Measurements from ENCODE around the gene CHCHD6. TPM values are rescaled to one million over a fixed set of nuclear protein-coding genes. Genes with fewer than 3 reads are reported as not detected.

CHCHD6 gene
- total RNA-seq, 1 experiment from 2014 or later, result 35.8 TPM

DNA sequence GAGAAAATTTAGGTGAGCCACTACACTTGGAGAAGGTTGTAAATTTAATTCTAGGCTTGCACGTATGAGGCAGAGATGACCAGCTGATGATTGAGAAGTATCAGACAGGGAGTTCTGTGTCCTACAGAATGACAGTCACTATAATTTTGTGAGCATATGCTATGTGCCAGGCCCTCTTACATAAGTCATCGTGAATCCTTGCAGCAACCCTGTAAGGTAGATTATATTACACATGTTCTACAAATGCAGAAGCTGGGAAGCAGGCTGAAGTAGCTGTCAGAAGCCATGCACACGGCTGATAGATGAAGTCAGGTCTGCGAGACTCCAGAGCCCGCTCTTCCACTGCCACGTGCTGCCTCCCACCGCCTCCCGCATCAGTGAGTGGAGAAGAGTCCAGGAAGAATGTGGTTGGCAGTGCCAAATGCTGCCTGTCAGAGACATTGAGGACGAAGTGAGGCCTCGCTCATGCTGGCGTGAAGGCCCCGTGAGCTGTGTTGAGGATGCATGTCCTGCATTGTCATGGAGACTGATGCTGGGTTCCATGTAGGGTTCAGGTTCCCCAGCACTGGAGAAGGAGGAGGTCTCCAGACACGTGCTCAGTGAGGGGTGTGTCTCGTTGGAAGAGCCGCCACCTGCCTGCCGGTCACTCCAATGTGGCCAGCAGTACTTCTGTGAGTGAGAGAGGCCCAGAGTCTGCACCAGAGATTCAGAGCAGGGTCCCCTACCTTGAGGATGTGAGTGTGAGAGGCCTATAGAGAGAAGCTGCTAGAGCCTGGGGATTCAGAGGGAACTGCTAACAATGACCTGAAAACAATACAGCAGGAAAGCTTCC, 155.6 kb downstream of the CHCHD6 start:
- no peak for DNase-seq (ENCODE audit: low spot score)

DNA sequence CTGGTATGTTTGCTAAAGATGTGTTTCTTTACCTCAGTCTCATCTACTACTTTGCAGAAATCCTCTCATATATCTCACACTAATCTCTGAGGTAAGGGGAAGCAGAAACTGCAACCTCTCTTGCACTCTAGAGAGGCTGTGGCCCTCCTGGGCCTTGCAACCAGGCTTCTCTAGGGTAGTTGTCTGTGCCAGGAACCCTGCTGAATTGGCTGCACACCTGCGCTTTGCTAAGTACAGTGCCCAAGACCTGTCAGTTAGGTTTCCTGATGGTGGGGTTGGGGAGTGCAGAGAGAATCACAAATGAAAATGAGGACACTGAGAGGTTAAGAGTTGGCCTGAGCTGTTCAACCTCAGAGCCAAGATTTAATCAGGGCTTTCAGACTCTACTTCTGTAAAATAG, 161.7 kb downstream of the CHCHD6 start:
- no peak for DNase-seq (ENCODE audit: low spot score)

DNA sequence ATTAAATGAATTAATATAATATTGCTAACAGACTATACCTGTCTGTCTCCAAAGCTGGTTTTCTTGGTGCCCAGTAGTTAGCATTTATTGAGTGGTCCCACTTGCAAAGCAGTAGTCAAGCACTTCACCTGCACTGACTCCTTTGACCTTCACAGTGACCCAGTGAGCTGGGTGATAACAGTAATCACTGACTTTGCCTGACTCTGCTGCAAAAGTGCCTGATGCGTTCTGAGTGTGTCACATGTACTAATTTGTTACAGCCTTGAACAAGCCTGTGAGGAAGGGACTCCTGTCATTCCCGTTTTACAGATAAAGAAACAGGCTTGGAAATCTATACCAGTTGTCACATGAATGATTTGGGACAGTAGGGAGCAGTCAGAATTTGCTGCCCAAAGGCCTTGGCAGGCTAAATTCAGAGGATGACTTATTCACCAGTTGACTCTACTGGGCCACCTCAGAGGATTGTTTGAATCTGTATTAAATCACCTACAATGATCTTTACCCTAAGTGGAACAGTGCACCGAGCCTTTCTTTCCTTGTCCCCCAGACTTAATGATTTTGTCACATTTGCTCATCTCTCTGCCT, 162.2 kb downstream of the CHCHD6 start:
- DNase-seq (ENCODE audit: low spot score), result no peak

DNA sequence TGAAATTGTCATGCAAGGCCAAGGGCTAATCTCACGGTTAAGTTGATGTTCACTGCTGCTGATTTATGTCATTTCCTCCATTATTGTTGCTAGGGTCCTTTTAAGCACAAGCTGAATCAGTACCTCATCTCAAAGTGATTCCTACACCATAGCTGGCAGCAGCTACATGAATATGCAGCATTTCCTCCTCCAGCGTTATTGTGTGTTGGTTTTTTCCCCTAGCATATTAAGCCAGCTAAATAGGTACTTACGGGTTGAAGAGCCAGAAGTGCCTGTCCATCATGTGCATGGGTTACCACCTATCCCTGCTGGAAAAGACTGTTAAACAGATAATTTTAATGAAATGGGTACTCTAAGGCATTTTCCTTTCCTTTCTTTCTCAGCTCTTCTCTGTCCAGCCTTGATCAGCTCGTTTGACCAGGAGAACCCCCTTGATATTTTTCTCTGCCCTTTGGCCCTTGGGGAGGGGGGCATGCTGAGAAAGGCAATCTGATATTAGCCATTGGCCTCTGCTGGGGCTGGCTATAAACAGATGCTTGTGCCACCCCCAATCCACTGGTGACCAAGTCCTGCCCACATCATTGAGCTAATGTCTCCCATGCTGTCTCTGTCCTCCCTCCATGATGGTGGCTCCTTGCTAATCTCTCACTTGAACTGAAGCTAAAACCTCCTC, 163.3 kb downstream of the CHCHD6 start:
- DNase-seq (ENCODE audit: low spot score), result no peak

DNA sequence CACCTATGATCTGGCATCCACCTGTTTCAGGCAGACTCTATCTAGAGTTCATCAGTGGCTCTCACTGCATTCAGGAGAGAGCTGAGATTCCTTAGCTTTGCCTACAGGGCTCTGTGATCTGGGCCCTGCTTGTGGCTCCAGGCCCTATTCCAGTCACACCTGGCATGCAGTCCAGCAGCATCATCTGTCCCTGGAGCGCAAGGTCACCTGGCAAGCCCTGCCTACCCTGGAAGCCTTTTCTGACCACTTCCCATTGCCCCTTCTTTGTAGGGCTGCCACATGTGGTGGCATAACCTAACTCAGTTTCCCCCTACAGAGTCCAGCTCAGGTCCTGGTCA, 163.8 kb downstream of the CHCHD6 start:
- no peak for DNase-seq (ENCODE audit: low spot score)

DNA sequence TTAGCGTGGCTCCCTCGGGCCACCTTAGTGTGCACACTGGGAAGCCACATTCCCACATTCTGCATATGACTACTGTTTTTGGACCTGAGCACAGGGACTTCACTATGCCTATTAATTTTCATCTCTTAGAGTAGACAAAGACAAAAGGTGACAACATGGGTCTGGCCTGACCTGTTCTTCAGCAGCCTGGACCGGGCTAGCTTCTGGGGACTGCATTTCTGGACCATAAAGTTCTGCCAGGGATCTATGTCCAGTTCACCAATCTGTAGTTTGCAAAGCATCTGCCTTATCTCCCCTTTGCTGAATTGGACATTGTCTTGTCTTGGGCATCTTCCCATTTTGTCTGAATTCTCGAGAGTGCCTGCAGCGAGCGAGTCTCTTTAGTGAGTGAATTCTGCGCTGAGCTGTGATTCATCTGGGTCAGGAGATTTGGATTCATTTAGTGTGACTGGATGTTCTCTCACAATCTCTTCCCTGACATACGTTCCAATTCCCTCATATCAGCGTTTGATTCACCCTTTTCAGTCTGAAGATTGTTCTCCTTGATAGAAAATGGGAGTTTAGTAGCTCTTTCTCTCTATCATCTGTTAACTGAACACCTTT, 166.7 kb downstream of the CHCHD6 start:
- DNase-seq (ENCODE audit: low spot score), result no peak

DNA sequence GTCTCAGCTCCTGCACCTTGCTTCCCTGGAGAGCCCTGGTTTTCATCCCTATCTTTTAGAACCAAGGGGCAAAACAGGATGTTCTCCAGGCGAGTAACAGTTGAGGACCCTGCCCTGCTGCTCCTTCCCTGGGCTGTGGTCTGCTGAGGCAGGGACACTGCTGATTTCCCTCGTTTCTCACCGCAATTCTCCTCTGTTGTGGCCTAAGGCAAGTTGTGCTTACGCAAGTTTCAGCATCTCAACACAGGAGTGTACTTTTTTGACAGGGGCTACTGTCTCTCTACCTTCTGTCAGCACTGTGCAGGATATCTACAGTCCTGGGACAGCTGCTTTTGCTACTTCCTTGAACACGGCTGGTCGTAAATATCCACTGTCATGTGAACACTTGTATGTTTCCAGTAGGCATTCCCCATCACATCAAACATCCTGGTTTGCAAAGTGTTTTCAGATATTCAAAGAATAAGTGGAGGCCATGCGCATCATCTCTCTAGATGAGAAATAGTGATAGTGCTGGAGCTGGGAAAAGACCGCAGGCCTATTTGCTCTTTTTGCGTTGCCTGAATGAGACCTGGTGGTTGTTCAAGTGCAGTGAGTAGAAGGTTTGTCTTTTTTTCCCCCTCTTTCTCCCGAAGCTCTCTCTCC, 168.8 kb downstream of the CHCHD6 start:
- DNase-seq (ENCODE audit: low spot score), result no peak

DNA sequence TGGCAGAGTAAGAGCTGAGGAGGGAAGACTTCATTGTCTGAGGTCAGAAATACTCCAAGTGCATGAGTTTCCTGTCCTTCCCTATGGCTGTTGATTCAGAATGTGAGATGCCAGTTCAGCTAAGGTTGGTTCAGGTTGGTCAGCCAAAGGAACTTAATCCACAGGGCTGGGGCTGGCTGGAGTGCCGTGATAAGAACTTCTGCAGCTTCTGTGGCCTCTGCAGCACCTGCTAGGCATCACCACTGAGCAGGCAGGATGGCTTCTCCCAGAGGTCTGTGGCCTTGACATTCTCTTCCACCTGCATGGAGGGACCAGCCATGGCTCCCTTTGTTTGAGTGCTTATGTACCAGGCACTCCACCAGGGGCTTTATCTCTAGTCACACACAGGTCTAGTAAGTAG, 169.4 kb downstream of the CHCHD6 start:
- no peak for DNase-seq (ENCODE audit: low spot score)

DNA sequence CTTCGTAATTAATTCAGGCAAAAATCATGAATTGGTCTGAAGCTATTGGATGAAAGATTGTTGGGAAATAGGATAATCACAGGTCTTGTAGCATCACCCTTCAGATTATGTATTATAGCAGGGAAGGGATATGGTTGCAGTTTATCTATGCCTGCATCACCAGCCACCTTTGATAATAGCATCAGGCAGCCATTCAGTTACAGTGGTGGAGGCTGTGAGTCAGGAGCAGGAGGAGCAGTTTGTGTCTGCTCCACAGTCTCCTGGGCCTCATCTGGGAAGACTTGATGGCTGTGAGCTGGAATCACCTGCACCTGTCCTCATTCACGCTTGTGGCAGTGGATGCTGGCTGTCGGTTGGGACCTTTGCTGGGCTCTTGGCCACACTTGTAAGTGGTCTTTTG, 174.6 kb downstream of the CHCHD6 start:
- no peak for DNase-seq (ENCODE audit: low spot score)

DNA sequence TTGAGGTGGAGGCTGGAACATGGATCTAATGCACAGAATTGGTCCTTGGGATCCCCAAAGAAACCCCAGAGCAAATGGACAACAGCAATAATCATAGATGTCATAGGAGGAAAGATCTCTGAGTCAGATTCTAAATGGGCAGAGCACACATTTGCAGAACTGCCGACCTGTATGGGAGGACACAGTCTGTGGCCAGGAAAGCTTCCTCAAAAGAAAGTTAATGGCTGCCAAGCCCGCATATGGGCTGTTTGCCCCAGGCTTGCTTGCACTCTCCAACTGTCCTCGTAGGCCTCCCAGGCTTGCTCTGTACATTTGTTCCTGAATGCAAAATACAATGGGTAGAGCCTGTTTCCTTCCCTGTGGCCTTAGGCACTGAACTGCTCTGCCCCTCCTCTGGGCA, 176.9 kb downstream of the CHCHD6 start:
- DNase-seq (ENCODE audit: low spot score), result no peak

DNA sequence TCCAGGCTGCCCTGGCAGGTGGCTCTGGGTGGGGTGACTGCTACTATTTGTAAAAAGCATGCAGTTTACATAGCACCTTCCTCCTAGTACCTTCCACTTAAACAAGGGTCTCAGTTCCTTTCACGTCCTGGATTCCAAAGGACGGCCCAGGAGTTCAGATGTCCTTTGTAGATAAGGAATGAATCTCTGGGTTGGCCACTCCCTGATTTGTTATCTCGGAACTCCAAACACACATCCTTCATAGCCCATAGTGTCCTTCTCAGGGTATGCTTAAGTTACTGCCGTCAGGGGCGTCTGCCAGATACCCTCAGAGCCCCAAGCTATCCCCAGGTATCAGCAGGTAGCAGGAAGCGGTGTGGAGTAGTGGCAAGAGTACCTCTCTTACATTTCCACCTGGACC, 177.8 kb downstream of the CHCHD6 start:
- DNase-seq (ENCODE audit: low spot score), result no peak

DNA sequence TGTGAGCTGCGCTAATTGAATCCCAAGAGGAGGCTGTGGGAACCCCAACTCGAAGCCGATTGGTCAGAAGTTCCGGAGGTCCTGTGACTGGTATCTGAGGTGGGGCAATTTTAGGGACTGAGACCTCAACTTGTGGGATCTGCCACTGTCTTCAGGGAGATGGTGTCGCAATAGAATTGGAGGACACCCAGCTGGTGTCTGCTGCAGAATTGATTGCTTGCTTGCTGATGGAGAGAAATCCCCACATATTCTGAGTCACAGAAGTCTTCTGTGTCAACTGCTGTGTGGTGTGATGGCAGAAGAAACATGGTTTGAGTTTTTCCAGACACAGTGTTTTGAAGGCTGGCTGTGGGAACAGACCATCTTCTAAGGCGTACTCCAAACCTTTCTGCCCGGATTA, 179.2 kb downstream of the CHCHD6 start:
- no peak for DNase-seq (ENCODE audit: low spot score)

DNA sequence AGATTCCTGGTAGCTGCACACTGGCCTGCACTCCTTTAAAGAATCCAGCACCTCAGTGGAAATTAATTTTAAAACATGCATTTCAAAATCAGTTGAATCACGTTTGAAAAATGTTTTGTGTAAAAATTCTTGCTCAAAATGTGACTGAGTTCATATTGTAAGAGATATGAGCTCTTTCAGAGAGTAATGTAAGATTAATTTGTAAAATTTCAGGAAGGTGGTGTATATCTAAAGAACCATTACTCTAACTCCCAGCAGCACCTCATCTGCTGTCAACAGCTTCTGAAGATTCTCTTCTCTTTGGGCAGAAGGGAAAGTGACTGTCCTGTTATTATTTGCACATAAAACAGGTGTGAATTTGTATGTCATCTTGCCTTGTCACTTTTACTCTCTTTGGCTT, 181.4 kb downstream of the CHCHD6 start:
- DNase-seq (ENCODE audit: low spot score), result no peak

DNA sequence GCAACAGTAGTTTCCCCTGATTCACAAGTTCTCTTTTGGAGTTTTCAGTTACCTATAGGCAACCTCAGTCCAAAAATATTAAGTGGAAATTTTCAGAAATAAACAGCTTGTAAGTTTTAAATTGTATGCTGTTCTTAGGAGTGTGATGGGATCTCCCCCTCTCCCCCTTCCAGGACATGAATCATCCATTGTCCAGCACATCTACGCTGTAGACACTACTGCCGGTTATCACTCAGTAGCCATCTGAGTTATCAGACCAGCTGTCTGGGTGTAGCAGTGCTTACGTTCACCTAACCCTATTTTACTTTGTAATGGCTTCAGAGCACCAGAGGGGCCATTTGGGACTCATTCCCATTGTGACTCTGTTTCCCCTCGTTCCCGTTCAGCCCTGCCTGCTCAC, 182.2 kb downstream of the CHCHD6 start:
- peak; percentile 60 for DNase-seq (ENCODE audit: low spot score)

DNA sequence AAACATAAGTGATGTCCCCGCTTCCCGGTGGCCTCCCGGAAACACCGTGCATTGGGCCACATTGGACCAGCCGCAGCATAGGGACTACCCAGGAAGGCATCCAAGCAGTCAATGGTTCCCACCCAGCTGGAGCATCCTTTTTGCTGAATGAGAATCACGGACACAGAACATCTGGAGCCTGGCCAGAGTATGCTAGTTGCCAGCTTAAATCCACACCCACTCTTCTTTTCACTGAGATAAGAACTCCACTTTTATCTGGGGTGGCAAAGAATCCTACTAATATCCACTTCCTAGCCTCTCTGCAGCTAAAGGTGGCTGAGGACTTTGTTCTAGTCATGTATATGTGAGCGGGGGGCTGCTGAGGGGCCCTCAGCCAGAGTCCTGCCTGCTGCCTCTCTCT, 183.6 kb downstream of the CHCHD6 start:
- DNase-seq (ENCODE audit: low spot score), result no peak

DNA sequence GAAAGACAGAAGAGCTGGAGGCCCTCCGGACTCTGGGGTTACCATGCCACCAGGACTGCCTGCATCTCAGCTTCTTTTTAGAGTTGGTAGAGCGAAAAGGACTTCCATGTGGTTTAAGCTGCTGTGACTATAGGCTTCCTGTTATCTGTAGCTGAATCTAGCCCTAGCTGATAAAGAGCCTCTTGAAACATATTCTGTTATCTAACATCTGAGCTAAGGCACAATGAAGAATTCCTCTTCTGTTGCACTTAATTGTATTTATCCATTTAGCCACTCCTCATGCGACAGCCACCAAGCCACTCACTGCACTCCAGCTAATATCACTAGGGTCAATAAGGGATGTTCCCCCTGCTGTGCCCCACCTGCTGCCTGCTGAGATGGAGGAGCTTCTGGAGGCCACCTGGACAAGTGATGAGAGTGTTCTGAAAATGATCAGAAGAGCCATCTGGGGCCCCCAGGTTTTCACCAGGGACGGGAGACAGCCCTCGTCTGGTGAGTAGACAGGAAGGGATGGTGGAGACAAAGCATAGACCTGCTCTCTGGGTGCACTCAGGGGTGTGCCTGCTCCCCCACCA, 184.2 kb downstream of the CHCHD6 start:
- DNase-seq (ENCODE audit: low spot score), result no peak

DNA sequence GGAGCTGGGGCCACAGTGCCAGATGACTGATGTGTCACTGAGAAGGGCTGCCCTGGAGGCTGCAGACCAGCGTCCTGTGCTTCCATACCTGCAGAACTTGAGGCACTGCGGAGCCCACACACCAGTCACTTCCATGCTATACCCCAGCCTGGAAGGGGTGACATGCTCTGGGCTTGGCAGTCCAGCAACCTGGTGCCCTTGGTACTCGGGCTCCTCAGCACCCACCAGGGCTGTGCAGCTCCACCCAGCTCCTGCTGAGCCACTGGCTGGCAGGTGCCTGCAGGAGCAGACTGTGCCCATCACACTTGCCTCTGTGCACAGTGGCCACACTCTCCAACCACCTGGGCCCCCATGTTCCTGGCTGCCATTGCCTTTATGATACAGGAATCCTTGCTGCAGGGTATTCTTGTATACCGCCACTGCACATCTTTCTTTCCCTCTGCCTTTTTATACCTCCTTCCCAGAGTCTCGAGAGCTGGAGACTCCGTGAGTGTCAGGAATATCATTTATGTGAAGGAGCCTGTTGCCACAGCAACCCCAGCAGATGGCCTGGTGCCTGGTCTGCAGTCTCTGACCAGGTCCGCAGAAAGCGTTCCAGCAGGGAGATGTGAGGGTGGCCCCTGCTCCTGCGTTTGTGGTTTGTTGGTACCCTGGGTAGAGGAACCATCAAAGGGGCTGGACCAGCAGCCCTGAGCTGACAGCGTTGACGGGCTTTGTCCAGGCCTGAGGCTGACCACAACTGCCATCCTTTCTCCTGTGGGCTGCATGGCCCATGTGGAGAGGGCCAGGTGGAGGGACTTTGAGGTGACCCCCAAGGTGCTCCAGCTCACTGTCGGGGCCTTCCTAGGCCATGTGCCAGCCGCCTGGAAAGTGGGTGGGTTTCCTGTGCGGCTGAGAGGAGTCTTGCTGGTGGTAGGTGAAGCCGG, 185.5 kb downstream of the CHCHD6 start:
- no peak for DNase-seq (ENCODE audit: low spot score)

DNA sequence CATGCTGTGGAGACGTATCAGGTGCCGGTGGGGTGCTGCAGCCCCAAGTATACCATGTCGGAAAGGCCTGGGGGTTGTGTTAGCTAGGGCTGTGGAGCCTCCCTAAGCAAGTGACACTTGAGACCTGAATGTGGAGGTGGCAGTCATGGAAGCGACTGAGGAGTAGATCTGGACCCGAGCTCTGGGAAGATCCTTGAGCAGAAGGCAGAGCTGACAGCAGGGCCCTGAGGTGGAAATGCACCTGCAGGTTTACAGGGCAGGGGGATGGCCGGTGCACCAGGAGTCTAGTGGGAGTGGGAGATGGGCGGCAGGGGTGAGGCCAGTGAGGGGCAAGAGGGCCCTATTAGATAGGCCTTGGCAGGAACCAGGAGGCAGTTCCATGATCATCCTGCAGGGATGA, 187.1 kb downstream of the CHCHD6 start:
- DNase-seq (ENCODE audit: low spot score), result no peak

DNA sequence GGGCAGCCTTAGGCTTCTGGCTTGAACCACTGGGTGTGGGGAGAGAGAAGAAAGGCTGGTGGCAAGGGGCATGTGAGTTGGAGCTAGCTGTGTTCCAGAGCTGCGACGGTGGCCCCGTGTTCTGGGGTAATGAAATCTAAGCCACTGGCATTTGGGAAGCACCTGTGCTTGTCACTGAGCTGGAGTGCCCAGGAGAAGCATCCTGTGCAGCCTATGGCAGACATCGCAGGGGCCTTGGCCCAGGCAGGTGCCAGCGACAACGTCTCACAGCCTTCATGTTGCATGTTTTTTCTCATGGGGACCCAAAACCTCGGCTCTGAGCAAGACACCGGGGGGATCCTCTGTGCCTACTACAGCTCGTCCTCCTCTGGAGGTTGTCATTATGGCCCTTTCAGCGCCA, 187.8 kb downstream of the CHCHD6 start:
- DNase-seq (ENCODE audit: low spot score), result no peak

DNA sequence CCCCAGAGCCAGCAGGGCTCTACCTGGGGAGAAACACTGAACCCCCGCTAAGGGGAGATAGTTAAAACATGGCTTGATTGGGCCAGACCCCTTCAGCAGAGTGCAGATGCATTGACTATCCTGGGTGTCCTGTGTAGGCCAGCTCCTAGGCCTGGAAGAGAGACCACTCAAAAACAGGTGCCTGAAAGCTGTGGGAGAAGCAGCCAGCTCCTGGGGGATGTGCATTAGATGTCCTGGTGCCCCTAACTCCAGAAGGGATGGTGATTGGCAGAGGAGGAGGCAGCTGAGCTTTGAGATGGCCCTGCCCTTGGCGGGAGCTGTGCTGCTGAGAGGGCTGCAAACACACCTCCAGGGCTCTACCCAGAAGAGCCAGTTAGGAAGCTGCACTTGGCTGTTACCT, 189.6 kb downstream of the CHCHD6 start:
- DNase-seq (ENCODE audit: low spot score), result no peak

DNA sequence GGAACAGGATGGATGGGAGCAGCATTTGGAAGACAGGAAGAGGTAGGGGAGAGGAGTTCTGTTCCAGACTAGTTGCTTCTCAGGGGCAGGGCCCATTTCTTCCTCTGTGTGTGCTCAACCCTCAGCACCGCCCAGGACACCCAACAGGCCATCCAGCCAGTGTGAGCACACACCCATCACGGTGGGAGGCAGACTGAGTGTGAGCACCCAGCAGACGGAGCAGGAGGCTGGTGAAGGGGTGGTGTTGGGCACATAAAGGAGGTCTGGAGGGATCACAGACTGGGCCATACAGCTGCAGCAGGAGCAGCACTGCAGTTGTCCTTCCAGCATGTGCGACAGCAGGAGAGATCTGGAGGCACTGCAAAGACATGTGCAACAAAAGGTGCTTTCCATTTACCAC, 190.4 kb downstream of the CHCHD6 start:
- DNase-seq (ENCODE audit: low spot score), result no peak
